H1 (cell line): Measurements from ENCODE around the gene DDX41. TPM values are rescaled to one million over a fixed set of nuclear protein-coding genes. Genes with fewer than 3 reads are reported as not detected.

ENCODE experiments used
- CTCF ChIA-PET: fragments of 300-600 bp; sonication (Branson Sonifier 250); formaldehyde crosslinking; loops from one replicate; lab custom pipeline; 2021; ENCODE audit not compliant: partially characterized antibody; lab: Charles Lee
- POLR2A ChIA-PET: fragments of 300-600 bp; sonication (Branson Sonifier 250); formaldehyde crosslinking; loops from one replicate; lab custom pipeline; 2021; ENCODE audit warnings: inconsistent platforms; ENCODE audit not compliant: partially characterized antibody; lab: Charles Lee
- DNase-seq, 2 experiments: peaks; one replicate each; pipeline versions ENCODE4 v3.0.0 to v3.0.0-alpha.2; 2010 to 2022; ENCODE audit warnings: low spot score in 2 of 2, low read depth in 1 of 2, mixed read lengths in 1 of 2
- FAIRE-seq: peaks from 2 replicates; lab custom pipeline; 2011; peaks lifted over from hg19 to GRCh38; lab: Jason Lieb, UNC
- H2AFZ ChIP-seq: 2 replicates; pipeline ENCODE4 v1.8.1; 2012; ENCODE audit warnings: low read length, inconsistent platforms
- H2AK5ac ChIP-seq: 2 replicates; pipeline ENCODE4 v1.6.1; 2013; ENCODE audit warnings: low read depth, low read length
- H2BK120ac ChIP-seq: replicated peaks from 2 replicates; pipeline ENCODE3; 2013; ENCODE audit warnings: low read depth, low read length, inconsistent platforms
- H2BK12ac ChIP-seq: 2 replicates; pipeline ENCODE4 v1.6.1; 2013; ENCODE audit warnings: low read depth, low read length
- H2BK15ac ChIP-seq: 2 replicates; pipeline ENCODE4 v1.6.1; 2013; ENCODE audit warnings: low read length
- H2BK20ac ChIP-seq: 2 replicates; pipeline ENCODE4 v1.6.1; 2013; ENCODE audit warnings: low read length
- H2BK5ac ChIP-seq: 2 replicates; pipeline ENCODE4 v1.6.1; 2013; ENCODE audit warnings: low read depth, low read length
- H3K14ac ChIP-seq: 2 replicates; pipeline ENCODE4 v1.6.1; 2013; ENCODE audit warnings: inconsistent platforms; ENCODE audit not compliant: insufficient read length
- H3K18ac ChIP-seq: 2 replicates; pipeline ENCODE4 v1.6.1; 2013; ENCODE audit warnings: low read length; ENCODE audit errors: extremely low read depth
- H3K23ac ChIP-seq: 2 replicates; pipeline ENCODE4 v1.6.1; 2013; ENCODE audit warnings: inconsistent platforms; ENCODE audit not compliant: insufficient read length
- H3K23me2 ChIP-seq: 2 replicates; pipeline ENCODE4 v1.6.1; 2013; ENCODE audit warnings: low read depth, low read length
- H3K27ac ChIP-seq: 2 replicates; pipeline ENCODE4 v1.6.1; 2011; ENCODE audit warnings: low read depth, low read length, inconsistent platforms
- H3K27me3 ChIP-seq, 4 experiments: replicated peaks in 1 of 4; 1 replicate in 1 of 4; 2 replicates in 3 of 4; pipeline versions ENCODE4 v1.6.1 to v1.8.1; 2011 to 2013; ENCODE audit warnings: low read length in 3 of 4, mild to moderate bottlenecking in 3 of 4, inconsistent platforms in 2 of 4, mixed read lengths in 2 of 4, moderate library complexity in 1 of 4; ENCODE audit not compliant: control insufficient read depth in 3 of 4, insufficient read depth in 3 of 4; ENCODE audit errors: extremely low read depth in 1 of 4
- H3K36me3 ChIP-seq, 4 experiments: 2 replicates each; pipeline versions ENCODE4 v1.6.1 to v1.8.1; 2011 to 2013; ENCODE audit warnings: mild to moderate bottlenecking in 4 of 4, low read length in 3 of 4, moderate library complexity in 2 of 4, control low read depth in 1 of 4, inconsistent platforms in 1 of 4; ENCODE audit not compliant: insufficient read depth in 4 of 4, control insufficient read depth in 2 of 4
- H3K4ac ChIP-seq: replicated peaks from 2 replicates; pipeline ENCODE3; 2013; ENCODE audit warnings: low read length, low read depth, mixed read lengths, inconsistent platforms; ENCODE audit not compliant: insufficient read length
- H3K4me1 ChIP-seq, 4 experiments: replicated peaks in 1 of 4; 1 replicate in 1 of 4; 2 replicates in 3 of 4; pipeline versions ENCODE4 v1.6.1 to v1.8.1; 2011 to 2013; ENCODE audit warnings: low read length in 3 of 4, inconsistent platforms in 2 of 4, mixed read lengths in 1 of 4; ENCODE audit not compliant: insufficient read depth in 4 of 4, control insufficient read depth in 3 of 4
- H3K4me2 ChIP-seq, 2 experiments: 2 replicates each; pipeline versions ENCODE4 v1.6.1 to v1.8.1; 2011 to 2013; ENCODE audit warnings: low read depth in 2 of 2, low read length in 2 of 2, control low read depth in 1 of 2, inconsistent platforms in 1 of 2, mild to moderate bottlenecking in 1 of 2; ENCODE audit not compliant: insufficient read depth in 1 of 2
- H3K4me3 ChIP-seq, 4 experiments: fragments of 200-600, 300-600 bp in 1 of 4; sonication (generic), shearing (Covaris generic), sonication (Bioruptor Twin) in 1 of 4; 2 replicates each; pipeline versions ENCODE4 v1.5.1 to v1.8.1; 2011 to 2016; ENCODE audit warnings: low read length in 4 of 4, low read depth in 3 of 4, control low read depth in 2 of 4, inconsistent platforms in 2 of 4, mild to moderate bottlenecking in 2 of 4, mixed read lengths in 1 of 4, moderate library complexity in 1 of 4; ENCODE audit not compliant: insufficient read depth in 2 of 4; ENCODE audit errors: extremely low read depth in 1 of 4
- H3K56ac ChIP-seq: replicated peaks from 2 replicates; pipeline ENCODE3; 2013; ENCODE audit warnings: low read depth, mild to moderate bottlenecking, mixed read lengths, low read length, inconsistent platforms; ENCODE audit not compliant: insufficient read length
- H3K79me1 ChIP-seq: 2 replicates; pipeline ENCODE4 v1.6.1; 2013; ENCODE audit warnings: low read depth, low read length, control low read depth
- H3K79me2 ChIP-seq, 2 experiments: 2 replicates each; pipeline versions ENCODE4 v1.6.1 to v1.8.1; 2012 to 2013; ENCODE audit warnings: low read length in 2 of 2, mild to moderate bottlenecking in 2 of 2, inconsistent platforms in 1 of 2; ENCODE audit not compliant: insufficient read depth in 2 of 2, control insufficient read depth in 1 of 2
- H3K9ac ChIP-seq, 4 experiments: replicated peaks in 1 of 4; 1 replicate in 1 of 4; 2 replicates in 3 of 4; pipeline versions ENCODE4 v1.6.1 to v1.8.1; 2011 to 2013; ENCODE audit warnings: low read depth in 3 of 4, low read length in 3 of 4, control low read depth in 2 of 4, mild to moderate bottlenecking in 2 of 4, moderate library complexity in 2 of 4, inconsistent platforms in 1 of 4; ENCODE audit errors: extremely low read depth in 1 of 4
- H3K9me3 ChIP-seq, 2 experiments: 2 replicates each; pipeline versions ENCODE4 v1.6.1 to v1.8.1; 2012 to 2013; ENCODE audit warnings: mild to moderate bottlenecking in 2 of 2, moderate library complexity in 2 of 2, control low read depth in 1 of 2, inconsistent platforms in 1 of 2, low read depth in 1 of 2, low read length in 1 of 2, mixed read lengths in 1 of 2; ENCODE audit not compliant: insufficient read depth in 2 of 2
- H4K20me1 ChIP-seq, 2 experiments: replicated peaks in 1 of 2; 2 replicates each; pipeline versions ENCODE3 to v1.8.1; 2011 to 2013; ENCODE audit warnings: inconsistent platforms in 2 of 2, low read length in 2 of 2, mild to moderate bottlenecking in 1 of 2; ENCODE audit not compliant: insufficient read depth in 2 of 2, control insufficient read depth in 1 of 2
- H4K5ac ChIP-seq: 2 replicates; pipeline ENCODE4 v1.6.1; 2013; ENCODE audit warnings: low read length, low read depth, mixed read lengths, inconsistent platforms; ENCODE audit not compliant: insufficient read length
- H4K8ac ChIP-seq: 2 replicates; pipeline ENCODE4 v1.8.0; 2013; ENCODE audit warnings: mild to moderate bottlenecking, moderate library complexity, low read length, inconsistent platforms; ENCODE audit not compliant: insufficient read depth; ENCODE audit errors: extremely low read depth
- H4K91ac ChIP-seq: replicated peaks from 2 replicates; pipeline ENCODE3; 2013; ENCODE audit warnings: low read length, mixed read lengths, inconsistent platforms; ENCODE audit not compliant: insufficient read length
- ASH2L ChIP-seq: fragments of 200-600, 300-600 bp; sonication (generic); IDR thresholded peaks from one replicate; pipeline ENCODE4 v1.7.1; 2017; ENCODE audit warnings: low read length
- CBX5 ChIP-seq: fragments of 300-800, 300-1000 bp; sonication (generic); IDR thresholded peaks from 2 replicates; pipeline ENCODE4 v1.7.1; 2016; ENCODE audit warnings: antibody characterized with exemption, low read length, low read depth
- CEBPB ChIP-seq: IDR thresholded peaks from 2 replicates; pipeline ENCODE4 v1.6.1; 2012; ENCODE audit warnings: low read depth, low read length
- JUN ChIP-seq: IDR thresholded peaks from 2 replicates; pipeline ENCODE4 v1.6.1; 2011; ENCODE audit warnings: low read depth, mild to moderate bottlenecking, improper control_type of control experiment, low read length
- MAX ChIP-seq: IDR thresholded peaks from 2 replicates; pipeline ENCODE4 v1.6.1; 2012; ENCODE audit warnings: inconsistent platforms
- RFX5 ChIP-seq: IDR thresholded peaks from 2 replicates; pipeline ENCODE4 v1.6.1; 2011; ENCODE audit warnings: low read depth, low read length, improper control_type of control experiment, borderline replicate concordance
- RNF2 ChIP-seq: fragments of 200-900, 300-1000 bp; sonication (generic); IDR thresholded peaks from 2 replicates; pipeline ENCODE4 v1.7.1; 2016; ENCODE audit warnings: borderline replicate concordance, low read depth, mild to moderate bottlenecking, antibody characterized with exemption, low read length; ENCODE audit not compliant: poor library complexity, severe bottlenecking; ENCODE audit errors: missing control alignments
- TAF1 ChIP-seq: IDR thresholded peaks from 2 replicates; pipeline ENCODE4 v1.6.1; 2011; ENCODE audit warnings: mild to moderate bottlenecking, low read depth, low read length
- TAF7 ChIP-seq: optimal IDR thresholded peaks from 2 replicates; pipeline ENCODE3; 2011; ENCODE audit warnings: low read depth, mild to moderate bottlenecking, inconsistent platforms, low read length, moderate library complexity, borderline replicate concordance
- TEAD4 ChIP-seq: IDR thresholded peaks from 2 replicates; pipeline ENCODE4 v1.6.1; 2012; ENCODE audit warnings: low read depth, low read length, inconsistent platforms, mixed read lengths
- ZNF274 ChIP-seq: IDR thresholded peaks from 2 replicates; pipeline ENCODE4 v1.7.0; 2012; ENCODE audit warnings: low read length, borderline replicate concordance; ENCODE audit errors: extremely low read depth
- WGBS, 2 experiments: shearing (Covaris generic) in 1 of 2; methylation state at CpG; one replicate each; pipeline versions ENCODE4 v1.1.6 to v1.1.7; 2013 to 2015; ENCODE audit warnings: low lambda C conversion rate in 2 of 2, mixed read lengths in 2 of 2, inconsistent platforms in 1 of 2, low coverage in 1 of 2, missing lambda C conversion rate in 1 of 2; ENCODE audit not compliant: insufficient replicate concordance in 2 of 2, insufficient coverage in 1 of 2, insufficient read length in 1 of 2; ENCODE audit errors: extremely low coverage in 1 of 2, missing lambda C conversion rate in 1 of 2; 5-methylcytosine and 5-hydroxymethylcytosine counted together
- polyA plus RNA-seq, 7 experiments: library from polyadenylated mRNA; depleted of rRNA in 3 of 7; stranded (reverse) in 5 of 7; unstranded in 2 of 7; fragments of >200 nt in 5 of 7; fragments of 200-250 nt in 2 of 7; gene quantifications; 1 replicate in 5 of 7; 2 replicates in 1 of 7; 4 replicates in 1 of 7; pipeline versions ENCODE4 v1.2.1 to v1.2.3, GENCODE V29; 2011 to 2013; ENCODE audit warnings: missing spikeins in 2 of 7, mixed read lengths in 2 of 7
- total RNA-seq: library from RNA; stranded (reverse); fragmentation: NEBNext Ultra II Directional; extraction: Animal tissue kit (Norgen Biotek cat#: 25700); gene quantifications from 2 replicates; pipeline ENCODE4 v1.2.1, GENCODE V29; 2021

DDX41 gene
- total and polyA plus RNA-seq, 2 of the 8 experiments (the other 6 are each of a cell fraction or from before 2014, with no cell fraction given), result 102 to 135 TPM

DNA sequence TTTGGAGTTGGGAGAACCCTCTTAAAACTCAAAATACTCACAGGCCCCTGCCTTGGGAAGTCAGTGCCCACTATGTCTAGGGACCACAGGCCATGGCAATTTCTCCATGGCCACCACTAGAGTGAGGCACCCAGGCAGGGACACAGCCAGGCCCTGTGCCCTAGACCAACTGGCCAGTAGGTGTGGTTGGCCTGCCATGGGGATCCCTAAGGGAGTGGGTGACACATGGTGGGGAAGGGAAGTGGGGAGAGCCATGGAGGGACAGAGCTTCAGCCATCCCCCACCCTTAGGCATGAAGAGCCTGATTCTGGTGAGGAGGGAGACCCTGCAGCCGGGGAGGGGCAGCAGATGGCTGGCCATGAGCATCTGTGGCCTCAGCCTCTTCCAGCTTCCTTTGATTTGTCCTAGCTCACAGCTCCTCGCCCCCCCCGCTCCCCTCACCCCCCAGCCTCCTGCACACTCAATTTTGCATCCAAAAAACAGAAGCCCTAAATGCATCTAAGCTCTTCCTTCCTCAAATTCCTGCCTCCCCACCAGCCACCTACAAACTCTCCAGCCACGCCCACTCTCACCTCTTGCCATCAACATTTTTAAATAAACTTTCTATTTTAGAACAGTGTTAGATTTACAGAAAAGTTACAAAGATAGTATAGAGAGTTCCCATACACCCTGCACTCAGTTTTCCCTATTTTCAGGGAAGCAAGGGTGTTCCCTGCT, 41.8 kb downstream of the DDX41 start:
- 0 out of 2 replicates have a peak overlapping the region, but pooled peaks have one; percentile 81 for H2BK15ac ChIP-seq
- 88% methylated on average over 2 of the region's 4 CpGs; no CpG with 5 or more reads in 1 of the 2 experiments for WGBS, 2 experiments
- no peak overlapping the region for H2BK5ac ChIP-seq
- peaks cover 11 to 40% (median 33%) of the 10 kb centered on the region in 4 experiments for H3K4me1 ChIP-seq
- H3K9ac ChIP-seq, result no peak overlapping the region
- H3K18ac ChIP-seq, result peak overlapping the region; percentile 60
- H2BK12ac ChIP-seq, result peak overlapping the region; percentile 87; the same call in 1 of the 2 replicates
- no peak overlapping the region for H3K4me3 ChIP-seq
- no peak overlapping the region for H3K27ac ChIP-seq
- peaks cover 14 to 27% of the 10 kb centered on the region in 2 experiments for H3K79me2 ChIP-seq
- no peak overlapping the region for H2BK120ac ChIP-seq
- FAIRE-seq, result no peak
- no peak overlapping the region for H4K5ac ChIP-seq
- POLR2A ChIA-PET, result interaction anchor here (0.6 to 67.5 kb wide), 3 partner anchors 5 to 45 kb away, joined by 3 to 3349 read pairs (median 3349); partner anchors contain the start of genes DBN1, DOK3, PDLIM7 and PRR7
- H2AFZ ChIP-seq, result no peak overlapping the region
- H4K91ac ChIP-seq, result no peak overlapping the region
- no peak overlapping the region for H3K4ac ChIP-seq
- H3K4me2 ChIP-seq, result no peak overlapping the region; a peak in 1 of 4 replicates
- H2AK5ac ChIP-seq, result peak overlapping the region; percentile 88; the same call in 1 of the 2 replicates
- DNase-seq, result no peak
- no peak overlapping the region for H3K14ac ChIP-seq
- CTCF ChIA-PET, result interaction anchor here (0.7 to 10.4 kb wide), 7 partner anchors 16 to 165 kb away, joined by 3 to 162 read pairs (median 7); partner anchors contain the start of gene PDLIM7
- H3K36me3 ChIP-seq, result peaks cover 3 to 18% (median 6%) of the 10 kb centered on the region in 4 experiments; a peak in 5 of 8 replicates
- H3K27me3 ChIP-seq, result no peaks in the 10 kb centered on the region
- H4K8ac ChIP-seq, result no peak overlapping the region
- H3K23ac ChIP-seq, result no peak overlapping the region
- H3K56ac ChIP-seq, result no peak overlapping the region
- H3K79me1 ChIP-seq, result peaks cover 12% of the 10 kb centered on the region
- no peaks in the 10 kb centered on the region for H3K9me3 ChIP-seq
- peak overlapping the region; percentile 48; the same call in 1 of the 2 replicates for H2BK20ac ChIP-seq
- H3K23me2 ChIP-seq, result peaks cover 3% of the 10 kb centered on the region
- peaks cover 13 to 20% of the 10 kb centered on the region in 2 experiments for H4K20me1 ChIP-seq
- no peak for TF ChIP-seq MAX
- TF ChIP-seq CBX5, result no peak
- TF ChIP-seq TEAD4, result no peak
- no peak for TF ChIP-seq JUN
- TF ChIP-seq TAF7, result no peak
- TF ChIP-seq ASH2L, result no peak
- no peak for TF ChIP-seq CEBPB
- TF ChIP-seq ZNF274, result no peak
- no peak for TF ChIP-seq RFX5
- TF ChIP-seq TAF1, result no peak
- TF ChIP-seq RNF2, result no peak
